ENCODE results near the gene C16orf74. TPM values are rescaled to one million over a fixed set of nuclear protein-coding genes. Genes with fewer than 3 reads are reported as not detected.
A peak's percentile ranks its signal among the peaks of the same experiment; 100 is the strongest.

Gene C16orf74
- total and polyA plus RNA-seq, 11 donors: 0.53 to 4.1 (median 1.6) TPM

DNA sequence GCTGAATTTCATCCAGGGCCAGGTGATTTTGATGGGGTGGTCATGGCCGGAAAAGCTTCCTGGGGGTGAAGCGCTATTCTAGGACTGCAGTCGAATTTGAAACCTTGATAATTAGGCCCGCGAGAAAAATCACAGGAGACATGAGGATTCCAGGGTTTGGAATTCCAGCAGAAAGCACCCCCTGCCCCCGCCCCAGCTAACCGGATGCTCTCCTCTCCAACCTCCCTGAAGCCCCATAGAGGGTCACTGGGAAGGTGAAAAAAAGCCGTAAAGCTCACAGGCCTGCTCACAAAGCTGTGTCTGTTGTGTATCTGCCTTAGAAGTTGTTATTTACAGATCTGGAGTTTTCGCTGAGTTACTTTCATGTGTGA lies 61.0 kb downstream of the C16orf74 start:
- DNase-seq (peak in 1 of 5 donors; percentile 4), ATAC-seq (no peak)
- WGBS, 4 donors: 59 to 62% (median 59%) methylated on average over 9 of the region's 9 CpGs
- TF ChIP-seq CTCF (IDR thresholded peaks at IDR 0.05) (no peak), POLR2A (IDR thresholded peaks at IDR 0.05) (no peak)
- intact Hi-C loops (cut with DNase I): no loop called here
- peaks cover 0 to 11% (median 0%) of the 10 kb centered on the region in 9 donors for H3K27me3 ChIP-seq
- no peak overlapping the region for H3K27ac ChIP-seq
- peaks cover 0 to 16% (median 8%) of the 10 kb centered on the region in 12 donors for H3K4me1 ChIP-seq
- no peaks in the 10 kb centered on the region for H3K9me3 ChIP-seq
- no peaks in the 10 kb centered on the region for H3K36me3 ChIP-seq
- H3K4me3 ChIP-seq: no peak overlapping the region

DNA sequence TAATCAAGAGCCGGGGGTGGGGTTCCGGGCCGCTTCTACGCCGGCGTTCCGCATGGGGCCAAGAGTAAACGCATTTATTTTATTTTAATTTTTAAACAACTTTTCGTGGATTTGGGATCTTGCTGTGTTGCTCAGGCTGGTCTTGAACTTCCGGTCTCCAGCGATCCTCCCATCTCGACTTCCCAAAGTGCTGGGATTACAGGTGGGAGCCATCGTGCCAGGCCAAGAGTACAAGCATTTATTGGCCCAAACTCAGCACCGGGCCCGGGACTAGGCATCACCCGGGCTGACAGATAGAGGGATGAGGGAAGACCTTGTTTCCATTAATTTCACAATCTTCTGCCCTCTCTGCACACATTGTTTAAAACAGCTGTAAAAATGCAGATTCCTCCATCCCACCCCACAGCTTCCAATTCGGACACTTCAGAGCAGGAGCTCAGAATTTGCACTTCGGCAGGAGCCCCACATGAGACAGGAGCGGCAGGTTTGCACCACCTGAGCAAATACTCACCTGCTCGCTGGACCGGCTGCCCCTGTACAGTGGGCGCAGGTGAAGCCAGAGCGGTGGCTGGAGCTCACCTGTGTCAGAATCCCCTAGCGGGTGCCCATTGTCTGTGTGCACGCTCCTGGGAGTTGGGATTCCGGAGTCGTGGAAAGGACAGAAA lies 61.5 kb downstream of the C16orf74 start:
- Histone ChIP-seq H3K27ac (no peak overlapping the region), H3K4me3 (peak overlapping the region in 11 of 12 donors; percentile 29 to 83 (median 69)), H3K9me3 (no peaks in the 10 kb centered on the region), H3K27me3 (peaks cover 0 to 5% (median 0%) of the 10 kb centered on the region in 9 donors), H3K4me1 (peaks cover 0 to 16% (median 8%) of the 10 kb centered on the region in 12 donors), H3K36me3 (no peaks in the 10 kb centered on the region)
- WGBS, 4 donors: 40 to 45% (median 43%) methylated on average over 27 of the region's 27 CpGs
- intact Hi-C loops (cut with DNase I): no loop called here
- DNase-seq (peak in 1 of 5 donors; percentile 8), ATAC-seq (no peak)
- TF ChIP-seq POLR2A (IDR thresholded peaks at IDR 0.05): no peak
- TF ChIP-seq CTCF (IDR thresholded peaks at IDR 0.05): no peak

- TF ChIP-seq POLR2A (IDR thresholded peaks at IDR 0.05): no peak
- TF ChIP-seq CTCF (IDR thresholded peaks at IDR 0.05): no peak
- Histone ChIP-seq H3K36me3 (no peaks in the 10 kb centered on the region), H3K27me3 (no peaks in the 10 kb centered on the region), H3K4me1 (peaks cover 0 to 16% (median 8%) of the 10 kb centered on the region in 12 donors), H3K4me3 (peak within 1 kb of the TSS; percentile 37 to 83 (median 68)), H3K27ac (no peak within 1 kb of the TSS), H3K9me3 (no peaks in the 10 kb centered on the region)
- peak; percentile 90 to 95 (median 93) for DNase-seq
- ATAC-seq: peak; percentile 97 to 100 (median 100)
- intact Hi-C loops (cut with DNase I): no loop called here
- 1 to 3% (median 2%) methylated on average over 55 to 86 of the region's 86 CpGs for WGBS, 4 donors
These were observed 62.2 kb downstream of the C16orf74 start, which contains the start of gene GINS2 for GRCh38 chr16:85688586-85689284. GINS2 (minus strand) TSS chr16:85688954; CDS start chr16:85688898, 56 bp downstream.
